ENCODE results near the gene DOCK4. TPM values are rescaled to one million over a fixed set of nuclear protein-coding genes. Genes with fewer than 3 reads are reported as not detected.

The DOCK4 gene
- polyA plus RNA-seq, 1 donor (not counting 4 experiments of a cell fraction or from before 2014, with no cell fraction given), result 13.9 TPM

DNA sequence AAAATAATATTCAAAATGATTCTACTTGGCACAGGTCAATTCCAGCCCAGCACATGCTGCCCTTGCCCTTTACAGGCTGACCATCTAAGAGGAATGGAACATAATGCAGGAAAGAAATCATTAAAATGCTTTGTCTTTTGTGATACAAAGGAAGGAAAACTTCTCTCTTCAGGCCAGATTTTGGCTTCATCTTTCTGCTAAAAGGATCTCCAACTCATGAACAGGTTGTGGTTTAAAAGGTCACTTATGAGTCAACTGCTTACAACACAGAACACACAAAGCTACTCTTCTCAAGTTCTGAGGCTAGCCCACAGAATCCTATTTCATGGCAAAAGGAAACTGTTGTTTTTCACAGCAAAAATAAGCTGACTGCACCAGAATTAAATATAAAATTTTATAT, 197.1 kb downstream of the DOCK4 start:
- TF ChIP-seq, protein P1, sequence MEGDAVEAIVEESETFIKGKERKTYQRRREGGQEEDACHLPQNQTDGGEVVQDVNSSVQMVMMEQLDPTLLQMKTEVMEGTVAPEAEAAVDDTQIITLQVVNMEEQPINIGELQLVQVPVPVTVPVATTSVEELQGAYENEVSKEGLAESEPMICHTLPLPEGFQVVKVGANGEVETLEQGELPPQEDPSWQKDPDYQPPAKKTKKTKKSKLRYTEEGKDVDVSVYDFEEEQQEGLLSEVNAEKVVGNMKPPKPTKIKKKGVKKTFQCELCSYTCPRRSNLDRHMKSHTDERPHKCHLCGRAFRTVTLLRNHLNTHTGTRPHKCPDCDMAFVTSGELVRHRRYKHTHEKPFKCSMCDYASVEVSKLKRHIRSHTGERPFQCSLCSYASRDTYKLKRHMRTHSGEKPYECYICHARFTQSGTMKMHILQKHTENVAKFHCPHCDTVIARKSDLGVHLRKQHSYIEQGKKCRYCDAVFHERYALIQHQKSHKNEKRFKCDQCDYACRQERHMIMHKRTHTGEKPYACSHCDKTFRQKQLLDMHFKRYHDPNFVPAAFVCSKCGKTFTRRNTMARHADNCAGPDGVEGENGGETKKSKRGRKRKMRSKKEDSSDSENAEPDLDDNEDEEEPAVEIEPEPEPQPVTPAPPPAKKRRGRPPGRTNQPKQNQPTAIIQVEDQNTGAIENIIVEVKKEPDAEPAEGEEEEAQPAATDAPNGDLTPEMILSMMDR (optimal IDR thresholded peaks at IDR 0.05 in 1 of 3, IDR thresholded peaks at IDR 0.05 in 1 of 3, conservative IDR thresholded peaks at IDR 0.05 in 1 of 3; ENCODE audit: extremely low read depth in 1 of 3, insufficient read depth in 2 of 3, low read length in 3 of 3), result no peak
- TF ChIP-seq EZH2 (IDR thresholded peaks at IDR 0.05; ENCODE audit: low read length), result no peak
- no peak overlapping the region for H3K4me3 ChIP-seq (ENCODE audit: control insufficient read depth in 2 of 3, extremely low read depth in 1 of 3, insufficient read depth in 2 of 3, low read depth in 1 of 3, low read length in 3 of 3)
- no peaks in the 10 kb centered on the region for H4K20me1 ChIP-seq (ENCODE audit: control insufficient read depth, extremely low read depth, insufficient read depth, low read length)
- H3K36me3 ChIP-seq (ENCODE audit: control insufficient read depth in 2 of 2, extremely low read depth in 1 of 2, insufficient read depth in 2 of 2, low read length in 2 of 2), result no peaks in the 10 kb centered on the region
- H3K9ac ChIP-seq (ENCODE audit: control insufficient read depth, extremely low read depth, insufficient read depth, low read length), result no peak overlapping the region
- H3K79me2 ChIP-seq (ENCODE audit: control insufficient read depth, insufficient read depth, low read length), result peaks cover 2% of the 10 kb centered on the region
- H3K27ac ChIP-seq (ENCODE audit: control insufficient read depth, insufficient read depth, low read length), result no peak overlapping the region
- H3K27me3 ChIP-seq (ENCODE audit: control insufficient read depth, extremely low read depth, insufficient read depth, low read length), result no peaks in the 10 kb centered on the region
- dilution Hi-C loops (cut with MboI; ENCODE audit: extremely low pct_ligation_motif_present, low sequenced_read_pairs), result no loop called here
- H3K9me3 ChIP-seq (ENCODE audit: control insufficient read depth, low read depth, low read length), result no peaks in the 10 kb centered on the region
- H2AFZ ChIP-seq (ENCODE audit: control insufficient read depth, low read length), result no peak overlapping the region
- FAIRE-seq (no peak), DNase-seq (ENCODE audit: low read depth, low spot score) (no peak)
- H3K4me1 ChIP-seq (ENCODE audit: control insufficient read depth, extremely low read depth, insufficient read depth, low read length), result peaks cover 8% of the 10 kb centered on the region
- H3K9me1 ChIP-seq (ENCODE audit: control insufficient read depth, extremely low read depth, insufficient read depth, low read length), result no peaks in the 10 kb centered on the region
- H3K4me2 ChIP-seq (ENCODE audit: control insufficient read depth, extremely low read depth, insufficient read depth, low read depth, low read length), result no peak overlapping the region

DNA sequence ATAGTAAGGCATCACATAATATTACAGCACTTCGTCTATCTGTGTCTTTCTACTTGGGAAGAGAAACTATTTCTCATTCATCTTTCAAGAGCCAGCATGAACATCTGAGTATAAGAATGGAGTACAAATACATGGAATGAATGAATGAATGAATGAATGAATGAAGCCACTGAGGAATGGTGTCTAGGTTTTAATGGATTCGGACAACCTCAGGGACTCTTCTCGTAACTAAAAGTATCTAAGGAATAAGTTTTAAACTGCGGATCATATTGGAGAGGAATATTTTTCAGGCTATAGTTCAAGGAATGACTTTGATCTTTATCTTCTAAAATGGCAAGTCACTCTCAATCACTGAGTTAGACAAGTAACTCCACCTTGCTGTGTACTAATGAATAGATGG, 199.0 kb downstream of the DOCK4 start:
- DNase-seq (ENCODE audit: low read depth, low spot score) (no peak), FAIRE-seq (no peak)
- Histone ChIP-seq H3K27ac (ENCODE audit: control insufficient read depth, insufficient read depth, low read length) (no peak overlapping the region), H4K20me1 (ENCODE audit: control insufficient read depth, extremely low read depth, insufficient read depth, low read length) (no peaks in the 10 kb centered on the region), H3K9ac (ENCODE audit: control insufficient read depth, extremely low read depth, insufficient read depth, low read length) (no peak overlapping the region), H3K36me3 (ENCODE audit: control insufficient read depth in 2 of 2, extremely low read depth in 1 of 2, insufficient read depth in 2 of 2, low read length in 2 of 2) (no peaks in the 10 kb centered on the region), H3K27me3 (ENCODE audit: control insufficient read depth, extremely low read depth, insufficient read depth, low read length) (no peaks in the 10 kb centered on the region), H3K4me2 (ENCODE audit: control insufficient read depth, extremely low read depth, insufficient read depth, low read depth, low read length) (no peak overlapping the region), H2AFZ (ENCODE audit: control insufficient read depth, low read length) (no peak overlapping the region), H3K4me3 (ENCODE audit: control insufficient read depth in 2 of 3, extremely low read depth in 1 of 3, insufficient read depth in 2 of 3, low read depth in 1 of 3, low read length in 3 of 3) (no peak overlapping the region), H3K9me1 (ENCODE audit: control insufficient read depth, extremely low read depth, insufficient read depth, low read length) (no peaks in the 10 kb centered on the region), H3K4me1 (ENCODE audit: control insufficient read depth, extremely low read depth, insufficient read depth, low read length) (peaks cover 8% of the 10 kb centered on the region), H3K79me2 (ENCODE audit: control insufficient read depth, insufficient read depth, low read length) (peaks cover 2% of the 10 kb centered on the region), H3K9me3 (ENCODE audit: control insufficient read depth, low read depth, low read length) (no peaks in the 10 kb centered on the region)
- dilution Hi-C loops (cut with MboI; ENCODE audit: extremely low pct_ligation_motif_present, low sequenced_read_pairs), result no loop called here
- TF ChIP-seq, protein P1 (optimal IDR thresholded peaks at IDR 0.05 in 1 of 3, IDR thresholded peaks at IDR 0.05 in 1 of 3, conservative IDR thresholded peaks at IDR 0.05 in 1 of 3; ENCODE audit: extremely low read depth in 1 of 3, insufficient read depth in 2 of 3, low read length in 3 of 3), result no peak
- TF ChIP-seq EZH2 (IDR thresholded peaks at IDR 0.05; ENCODE audit: low read length), result no peak
